ENCODE measurements around the gene GPR137. TPM values are rescaled to one million over a fixed set of nuclear protein-coding genes. Genes with fewer than 3 reads are reported as not detected.

GPR137 gene
- total and polyA plus RNA-seq, 4 donors: 6.7 to 22.2 (median 9.0) TPM

- TF ChIP-seq, protein P1, sequence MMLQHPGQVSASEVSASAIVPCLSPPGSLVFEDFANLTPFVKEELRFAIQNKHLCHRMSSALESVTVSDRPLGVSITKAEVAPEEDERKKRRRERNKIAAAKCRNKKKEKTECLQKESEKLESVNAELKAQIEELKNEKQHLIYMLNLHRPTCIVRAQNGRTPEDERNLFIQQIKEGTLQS (IDR thresholded peaks at IDR 0.05): no peak
- TF ChIP-seq TAF1 (conservative IDR thresholded peaks at IDR 0.05) (no peak), GABPA (IDR thresholded peaks at IDR 0.05 in 1 of 2, conservative IDR thresholded peaks at IDR 0.05 in 1 of 2) (no peak), NR2F2 (IDR thresholded peaks at IDR 0.05) (no peak), JUND (IDR thresholded peaks at IDR 0.05) (no peak), RAD21 (IDR thresholded peaks at IDR 0.05) (no peak), YY1 (IDR thresholded peaks at IDR 0.05) (no peak)
- TF ChIP-seq, protein P2, sequence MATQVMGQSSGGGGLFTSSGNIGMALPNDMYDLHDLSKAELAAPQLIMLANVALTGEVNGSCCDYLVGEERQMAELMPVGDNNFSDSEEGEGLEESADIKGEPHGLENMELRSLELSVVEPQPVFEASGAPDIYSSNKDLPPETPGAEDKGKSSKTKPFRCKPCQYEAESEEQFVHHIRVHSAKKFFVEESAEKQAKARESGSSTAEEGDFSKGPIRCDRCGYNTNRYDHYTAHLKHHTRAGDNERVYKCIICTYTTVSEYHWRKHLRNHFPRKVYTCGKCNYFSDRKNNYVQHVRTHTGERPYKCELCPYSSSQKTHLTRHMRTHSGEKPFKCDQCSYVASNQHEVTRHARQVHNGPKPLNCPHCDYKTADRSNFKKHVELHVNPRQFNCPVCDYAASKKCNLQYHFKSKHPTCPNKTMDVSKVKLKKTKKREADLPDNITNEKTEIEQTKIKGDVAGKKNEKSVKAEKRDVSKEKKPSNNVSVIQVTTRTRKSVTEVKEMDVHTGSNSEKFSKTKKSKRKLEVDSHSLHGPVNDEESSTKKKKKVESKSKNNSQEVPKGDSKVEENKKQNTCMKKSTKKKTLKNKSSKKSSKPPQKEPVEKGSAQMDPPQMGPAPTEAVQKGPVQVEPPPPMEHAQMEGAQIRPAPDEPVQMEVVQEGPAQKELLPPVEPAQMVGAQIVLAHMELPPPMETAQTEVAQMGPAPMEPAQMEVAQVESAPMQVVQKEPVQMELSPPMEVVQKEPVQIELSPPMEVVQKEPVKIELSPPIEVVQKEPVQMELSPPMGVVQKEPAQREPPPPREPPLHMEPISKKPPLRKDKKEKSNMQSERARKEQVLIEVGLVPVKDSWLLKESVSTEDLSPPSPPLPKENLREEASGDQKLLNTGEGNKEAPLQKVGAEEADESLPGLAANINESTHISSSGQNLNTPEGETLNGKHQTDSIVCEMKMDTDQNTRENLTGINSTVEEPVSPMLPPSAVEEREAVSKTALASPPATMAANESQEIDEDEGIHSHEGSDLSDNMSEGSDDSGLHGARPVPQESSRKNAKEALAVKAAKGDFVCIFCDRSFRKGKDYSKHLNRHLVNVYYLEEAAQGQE (IDR thresholded peaks at IDR 0.05): no peak
Measured at GRCh38 chr11:64318766-64319761, 33.4 kb downstream of the GPR137 start (continued).

DNA sequence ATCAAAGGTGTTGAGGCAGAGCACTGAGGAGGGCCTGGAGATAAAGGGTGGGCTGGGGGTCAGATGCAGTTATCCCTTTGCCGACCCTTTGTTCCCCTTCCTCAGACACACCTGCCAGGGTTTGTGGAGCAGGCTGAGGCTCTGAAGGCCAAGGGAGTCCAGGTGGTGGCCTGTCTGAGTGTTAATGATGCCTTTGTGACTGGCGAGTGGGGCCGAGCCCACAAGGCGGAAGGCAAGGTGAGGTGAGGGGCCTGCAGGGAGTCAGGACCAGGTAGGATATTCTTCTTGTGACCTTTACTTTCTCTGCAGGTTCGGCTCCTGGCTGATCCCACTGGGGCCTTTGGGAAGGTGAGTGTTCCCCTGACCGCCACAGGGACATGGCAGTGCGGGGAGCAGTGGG lies 34.9 kb downstream of the GPR137 start:
- TF ChIP-seq, protein P1 (IDR thresholded peaks at IDR 0.05): no peak
- TF ChIP-seq JUND (IDR thresholded peaks at IDR 0.05) (no peak), ZBTB33 (IDR thresholded peaks at IDR 0.05) (no peak), FOXA2 (IDR thresholded peaks at IDR 0.05) (no peak)
- H3K27ac ChIP-seq (ENCODE audit: low read depth in 1 of 2, low read length in 2 of 2): no peak overlapping the region
- H3K9ac ChIP-seq (ENCODE audit: low read depth in 1 of 2, low read length in 2 of 2): no peak overlapping the region
- H3K9me3 ChIP-seq (ENCODE audit: control insufficient read depth in 4 of 4, low read length in 3 of 4): no peaks in the 10 kb centered on the region
- no peak overlapping the region for H3K4me3 ChIP-seq (ENCODE audit: low read depth in 1 of 3, low read length in 3 of 3)
- H3K36me3 ChIP-seq (ENCODE audit: control insufficient read depth in 4 of 4, insufficient read depth in 3 of 4, low read depth in 1 of 4, low read length in 3 of 4): peaks cover 0 to 23% (median 5%) of the 10 kb centered on the region in 4 donors
- DNase-seq (ENCODE audit: low spot score): no peak
- WGBS: 91% methylated on average over 7 of the region's 7 CpGs
- no peaks in the 10 kb centered on the region for H3K27me3 ChIP-seq (ENCODE audit: control insufficient read depth in 4 of 4, insufficient read depth in 4 of 4, low read length in 3 of 4)
- H3K4me1 ChIP-seq (ENCODE audit: control insufficient read depth in 4 of 4, insufficient read depth in 4 of 4, low read length in 3 of 4): peaks cover 5 to 22% (median 18%) of the 10 kb centered on the region in 4 donors

DNA sequence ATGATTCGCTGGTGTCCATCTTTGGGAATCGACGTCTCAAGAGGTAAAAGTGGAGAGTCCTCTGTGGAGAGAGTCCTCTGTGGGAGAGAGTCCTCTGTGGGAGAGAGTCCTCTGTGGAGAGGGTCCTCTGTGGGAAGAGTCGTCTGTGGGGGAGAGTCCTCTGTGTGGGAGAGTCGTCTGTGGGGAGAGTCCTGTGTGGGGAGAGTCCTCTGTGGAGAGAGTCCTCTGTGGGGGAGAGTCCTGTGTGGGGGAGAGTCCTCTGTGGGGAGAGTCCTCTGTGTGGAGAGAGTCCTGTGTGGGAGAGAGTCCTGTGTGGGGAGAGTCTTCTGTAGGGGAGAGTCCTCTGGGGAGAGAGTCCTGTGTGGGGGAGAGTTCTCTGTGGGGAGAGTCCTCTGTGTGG lies 35.4 kb downstream of the GPR137 start:
- Histone ChIP-seq H3K4me1 (ENCODE audit: control insufficient read depth in 4 of 4, insufficient read depth in 4 of 4, low read length in 3 of 4) (peaks cover 5 to 17% (median 15%) of the 10 kb centered on the region in 4 donors), H3K4me3 (ENCODE audit: low read depth in 1 of 3, low read length in 3 of 3) (no peak overlapping the region), H3K27me3 (ENCODE audit: control insufficient read depth in 4 of 4, insufficient read depth in 4 of 4, low read length in 3 of 4) (no peaks in the 10 kb centered on the region), H3K9me3 (ENCODE audit: control insufficient read depth in 4 of 4, low read length in 3 of 4) (no peaks in the 10 kb centered on the region), H3K36me3 (ENCODE audit: control insufficient read depth in 4 of 4, insufficient read depth in 3 of 4, low read depth in 1 of 4, low read length in 3 of 4) (peaks cover 0 to 22% (median 5%) of the 10 kb centered on the region in 4 donors), H3K9ac (ENCODE audit: low read depth in 1 of 2, low read length in 2 of 2) (no peak overlapping the region), H3K27ac (ENCODE audit: low read depth in 1 of 2, low read length in 2 of 2) (no peak overlapping the region)
- no peak for DNase-seq (ENCODE audit: low spot score)
- TF ChIP-seq RAD21 (IDR thresholded peaks at IDR 0.05) (no peak), JUND (IDR thresholded peaks at IDR 0.05) (no peak), FOXA2 (IDR thresholded peaks at IDR 0.05) (no peak), NR2F2 (IDR thresholded peaks at IDR 0.05) (no peak), MAX (IDR thresholded peaks at IDR 0.05) (no peak), YY1 (IDR thresholded peaks at IDR 0.05) (no peak), HNF4A (conservative IDR thresholded peaks at IDR 0.05) (no peak), HNF4G (IDR thresholded peaks at IDR 0.05) (no peak)
- WGBS: 85% methylated on average over 5 of the region's 5 CpGs
